Dermis microvascular lymphatic vessel endothelial cell (primary cell): ENCODE results near the gene CASP8AP2. TPM values are rescaled to one million over a fixed set of nuclear protein-coding genes. Genes with fewer than 3 reads are reported as not detected.
"Not testable (repeated sequence)": the region's sequence is repeated elsewhere in the genome, so short reads cannot be mapped to it uniquely, and the experiment has no call there.

ENCODE experiments used
- DNase-seq, 2 donors: peaks; one replicate each; pipeline versions ENCODE4 v3.0.0 to v3.0.0-alpha.2; 2010; ENCODE audit warnings: low read depth in 2 of 2
- total RNA-seq: library from RNA; depleted of rRNA; stranded (reverse); fragments of >200 nt; gene quantifications from 2 replicates; pipeline ENCODE4 v1.2.1, GENCODE V29; 2014

CASP8AP2 gene
- 8.7 and 10.0 TPM in 2 replicates for total RNA-seq

DNA sequence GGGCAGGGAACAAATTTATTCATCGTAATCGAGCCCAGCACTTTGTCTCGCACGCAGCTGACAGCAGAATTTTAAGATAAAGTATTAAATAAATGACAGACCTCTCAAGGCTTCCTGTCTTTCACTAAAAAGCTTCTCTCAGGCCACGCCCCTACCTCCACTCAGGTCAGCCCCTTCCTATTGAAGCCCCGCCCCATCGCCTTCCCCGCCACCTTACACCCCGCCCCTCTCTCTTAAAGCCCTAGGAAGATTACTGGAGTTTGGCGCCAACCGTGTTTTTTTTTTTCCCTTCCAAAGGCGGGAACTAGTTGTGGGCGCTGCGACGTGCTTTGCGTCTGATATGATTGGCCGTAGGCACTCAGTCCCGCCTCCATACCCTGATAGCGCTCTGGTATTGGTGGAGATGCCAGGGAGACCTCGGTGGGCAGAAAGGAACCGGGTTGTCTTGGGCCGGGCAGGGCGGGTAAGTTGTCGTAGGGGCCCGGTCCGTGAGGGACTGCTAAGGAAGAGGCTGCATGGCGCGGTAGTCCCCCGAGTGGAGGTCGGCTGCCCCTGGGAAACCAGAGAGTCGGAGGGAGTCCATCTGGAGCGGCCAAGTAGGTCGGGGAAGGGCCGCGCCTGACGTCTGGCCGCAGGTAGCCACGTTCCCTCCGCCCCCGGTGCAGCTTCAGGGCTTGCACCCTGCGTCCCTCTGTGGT is at the start of gene CASP8AP2:
CASP8AP2 (plus strand) TSS at position 409 of the 698 bp plus-strand sequence.
- peak; percentile 95 to 99 for DNase-seq

DNA sequence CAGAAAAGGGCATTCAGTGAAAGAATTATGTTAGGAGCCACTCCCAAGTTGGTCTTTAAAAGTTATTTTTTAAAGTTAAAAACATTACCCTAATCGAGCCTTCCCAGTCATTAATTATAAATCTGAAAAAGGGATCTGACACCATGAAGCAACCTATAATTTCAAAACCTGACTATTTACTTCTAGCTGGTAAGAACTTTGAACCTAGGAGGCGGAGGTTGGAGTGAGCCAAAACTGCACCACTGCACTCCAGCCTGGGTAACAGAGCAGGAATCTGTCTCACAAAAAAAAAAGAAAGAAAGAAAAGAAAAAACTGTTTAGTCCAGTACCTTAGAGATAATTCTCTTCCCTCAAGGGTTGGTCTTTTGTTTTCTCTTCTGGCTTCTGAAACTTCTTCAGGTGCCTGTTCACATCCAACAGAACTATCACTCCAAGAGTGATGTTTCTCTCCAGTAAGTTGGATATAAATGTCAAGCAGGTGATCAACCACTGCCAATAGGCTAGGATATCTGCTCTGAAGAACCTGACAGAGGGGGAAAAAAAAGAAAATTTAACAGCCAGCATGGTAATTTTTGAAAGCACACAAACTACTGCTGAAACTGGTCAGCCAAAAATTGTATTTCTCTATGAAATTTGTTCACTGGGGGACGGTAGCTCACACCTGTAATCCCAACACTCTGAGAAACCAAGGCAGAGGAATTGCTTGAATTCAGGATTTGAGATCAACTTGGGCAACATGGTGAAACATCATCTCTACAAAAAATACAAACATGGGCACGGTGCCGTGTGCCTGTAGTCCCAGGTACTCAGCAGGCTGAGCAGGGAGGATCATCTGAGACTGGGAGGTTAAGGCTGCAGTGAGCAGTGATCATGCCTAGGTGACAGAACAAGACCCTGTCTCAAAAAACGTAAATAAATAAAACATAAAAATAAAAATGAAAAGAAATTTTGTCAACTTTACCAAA is 48.3 kb upstream of the CASP8AP2 start:
- DNase-seq = no peak

DNA sequence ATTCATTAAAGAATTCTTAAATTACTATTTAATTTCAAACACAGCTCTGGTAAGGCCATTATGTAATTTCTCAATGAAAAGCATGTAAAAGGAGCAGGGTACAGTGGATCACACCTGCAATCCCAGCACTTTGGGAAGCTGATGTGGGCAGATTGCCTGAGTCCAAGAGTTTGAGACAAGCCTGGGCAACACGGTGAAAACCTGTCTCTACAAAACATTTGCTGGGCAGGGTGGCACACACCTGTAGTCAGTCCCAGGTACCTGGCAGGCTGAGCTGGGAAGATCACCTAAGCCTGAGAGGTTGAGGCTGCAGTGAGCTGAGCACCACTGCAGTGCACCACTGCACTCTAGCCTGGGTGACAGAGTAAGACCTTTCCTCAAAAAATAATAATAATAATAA is 47.5 kb upstream of the CASP8AP2 start:
- no peak for DNase-seq

DNA sequence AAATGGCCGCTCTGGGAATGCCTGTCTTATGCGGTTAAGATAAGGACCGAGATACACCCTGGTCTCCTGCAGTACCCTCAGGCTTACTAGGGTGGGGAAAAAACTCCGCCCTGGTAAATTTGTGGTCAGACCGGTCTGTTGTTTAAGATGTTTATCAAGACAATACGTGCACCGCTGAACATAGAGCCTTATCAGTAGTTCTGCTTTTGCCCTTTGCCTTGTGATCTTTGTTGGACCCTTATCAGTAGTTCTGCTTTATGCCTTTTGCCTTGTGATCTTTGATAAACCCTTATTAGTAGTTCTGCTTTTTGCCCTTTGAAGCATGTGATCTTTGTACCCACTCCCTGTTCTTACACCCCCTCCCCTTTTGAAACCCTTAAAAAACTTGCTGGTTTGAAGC is 46.4 kb upstream of the CASP8AP2 start:
- DNase-seq = not testable (repeated sequence)

DNA sequence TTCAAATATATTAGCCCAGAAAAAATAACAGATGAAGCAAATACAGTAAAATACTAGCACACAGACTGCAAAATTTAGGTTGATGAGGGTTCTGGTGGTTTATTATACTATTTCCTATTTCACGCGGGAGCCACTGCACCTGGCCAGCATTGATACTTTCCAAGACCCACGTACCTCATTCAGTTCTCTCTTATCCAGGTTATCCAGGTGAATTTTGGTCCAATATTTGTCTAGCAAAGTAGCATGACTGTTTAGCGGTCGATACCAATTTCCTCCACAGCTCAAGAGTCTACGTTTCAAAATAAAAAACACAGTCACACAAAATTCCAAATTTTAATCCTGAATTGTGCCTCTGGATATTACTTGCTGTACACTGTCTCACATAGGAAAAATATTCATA is 44.8 kb upstream of the CASP8AP2 start:
- DNase-seq = no peak

DNA sequence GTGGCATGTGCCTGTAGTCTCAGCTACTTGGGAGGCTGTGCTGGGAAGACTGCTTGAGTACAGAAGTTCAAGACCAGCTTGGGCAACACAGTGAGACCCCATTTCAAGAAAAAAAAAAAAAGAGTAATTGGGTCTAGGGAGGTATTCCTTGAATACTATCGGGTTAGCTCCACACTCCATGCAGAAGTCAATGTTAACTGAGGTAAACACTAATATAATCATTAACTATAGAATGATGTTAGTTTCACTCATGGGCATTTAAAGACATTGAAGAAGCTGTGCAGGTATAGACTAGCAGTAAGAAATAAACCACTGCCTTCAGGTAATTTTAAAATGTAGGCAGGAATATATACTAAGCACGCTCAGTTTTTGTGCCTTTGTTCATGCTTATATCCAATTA is 42.7 kb upstream of the CASP8AP2 start:
- DNase-seq = no peak

DNA sequence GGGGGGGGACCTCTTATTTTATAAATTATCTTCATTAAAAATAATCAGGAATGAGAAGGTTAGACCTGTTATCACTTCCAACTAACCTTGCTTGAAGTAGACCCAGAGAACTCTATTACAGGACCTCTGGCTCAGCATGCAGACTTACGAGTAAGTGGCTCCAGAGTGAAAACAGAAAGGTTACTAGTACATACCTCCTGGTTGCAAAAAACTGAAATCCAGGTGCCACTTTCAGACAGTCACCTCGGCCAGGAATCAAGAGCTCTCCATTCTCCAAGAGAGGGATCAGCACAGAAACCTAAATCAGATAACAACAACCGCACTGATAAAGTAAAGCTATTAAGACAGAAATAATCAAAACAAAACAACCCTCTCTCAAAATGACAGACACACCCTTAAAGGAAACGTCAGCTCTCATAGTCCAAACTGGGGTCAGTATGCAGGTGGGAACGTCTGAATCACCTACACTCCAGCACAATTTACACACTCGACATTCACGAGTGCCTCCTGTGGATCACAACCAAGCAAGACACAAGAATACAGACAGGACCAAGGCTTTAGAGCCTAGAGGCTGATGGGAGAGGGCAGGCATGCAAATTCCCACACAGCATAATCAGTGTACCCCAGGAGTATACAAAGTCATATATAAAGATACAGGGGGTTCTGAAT is 41.9 kb upstream of the CASP8AP2 start:
- no peak for DNase-seq

DNA sequence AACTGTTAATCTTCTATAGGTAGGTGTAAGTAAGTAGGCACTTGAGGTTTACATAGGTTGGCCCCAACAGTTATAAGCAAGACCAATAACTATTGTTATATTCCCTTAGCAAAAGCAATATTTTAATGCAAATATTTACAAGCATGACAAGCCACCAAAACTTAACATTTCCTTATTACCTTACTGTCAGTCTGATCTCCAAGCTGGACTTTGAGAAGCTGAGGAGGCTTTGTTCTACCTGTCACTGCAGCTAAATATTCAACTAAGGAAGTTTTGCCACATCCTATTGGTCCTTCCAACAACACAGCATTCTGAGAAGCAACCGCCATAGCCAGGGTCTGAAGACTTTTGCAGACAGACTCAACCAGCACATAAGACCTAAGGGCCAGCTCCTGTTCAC is 39.7 kb upstream of the CASP8AP2 start:
- no peak for DNase-seq

DNA sequence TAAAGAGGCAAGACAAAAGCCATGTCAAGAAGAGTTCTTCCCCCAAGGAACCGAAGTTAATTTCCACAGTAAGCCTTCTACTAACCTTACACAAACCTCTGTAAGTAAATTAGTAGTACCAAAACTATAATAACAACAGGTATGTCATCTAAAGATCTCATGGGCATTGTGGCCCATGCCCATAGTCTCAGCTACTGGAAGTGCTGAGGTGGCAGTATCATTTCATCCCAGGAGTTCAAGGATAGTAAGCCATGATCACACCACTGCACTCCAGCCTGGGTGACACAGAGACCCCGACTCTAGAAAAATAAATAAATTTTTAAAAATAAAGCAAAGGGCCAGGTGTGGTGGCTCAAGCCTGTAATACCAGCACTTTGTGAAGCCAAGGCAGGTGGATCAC is 39.3 kb upstream of the CASP8AP2 start:
- DNase-seq = no peak

DNA sequence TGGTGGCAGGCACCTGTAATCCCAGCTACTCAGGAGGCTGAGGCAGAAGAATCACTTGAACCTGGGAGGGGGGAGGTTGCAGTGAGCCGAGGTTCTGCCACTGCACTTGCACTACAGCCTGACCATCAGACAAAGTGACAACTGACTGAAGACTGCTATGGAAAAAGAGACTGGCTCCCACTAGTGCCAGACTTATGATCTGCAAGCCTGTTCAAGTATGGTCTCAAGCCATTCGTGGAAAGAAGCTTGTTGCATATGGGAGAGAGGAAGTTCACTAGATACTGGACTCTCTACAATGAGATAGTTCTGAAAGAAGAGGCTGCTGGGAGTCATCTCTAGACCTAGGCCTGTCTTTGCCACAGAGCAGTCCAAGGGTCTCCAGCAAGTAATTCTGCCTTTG is 36.8 kb upstream of the CASP8AP2 start:
- peak; percentile 46 to 62 for DNase-seq

DNA sequence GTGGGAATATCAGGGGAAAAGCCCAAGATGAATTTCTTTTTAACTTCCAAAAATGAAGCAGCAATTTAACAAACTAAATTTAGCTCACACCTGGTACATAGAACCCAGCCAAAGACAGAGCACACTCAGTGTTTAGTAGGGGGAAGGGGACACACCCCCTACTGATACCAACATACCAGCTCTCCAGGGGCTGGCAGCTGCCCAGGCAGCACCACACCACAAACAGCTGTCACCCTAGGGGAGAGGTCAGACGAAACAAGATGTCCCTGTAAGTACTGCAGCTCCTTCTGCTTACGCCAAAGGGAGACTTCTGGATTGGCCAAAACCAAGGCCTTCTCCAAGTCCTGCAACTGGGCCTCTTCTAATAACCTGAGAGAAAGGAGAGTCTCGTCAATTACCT is 36.1 kb upstream of the CASP8AP2 start:
- DNase-seq = no peak

DNA sequence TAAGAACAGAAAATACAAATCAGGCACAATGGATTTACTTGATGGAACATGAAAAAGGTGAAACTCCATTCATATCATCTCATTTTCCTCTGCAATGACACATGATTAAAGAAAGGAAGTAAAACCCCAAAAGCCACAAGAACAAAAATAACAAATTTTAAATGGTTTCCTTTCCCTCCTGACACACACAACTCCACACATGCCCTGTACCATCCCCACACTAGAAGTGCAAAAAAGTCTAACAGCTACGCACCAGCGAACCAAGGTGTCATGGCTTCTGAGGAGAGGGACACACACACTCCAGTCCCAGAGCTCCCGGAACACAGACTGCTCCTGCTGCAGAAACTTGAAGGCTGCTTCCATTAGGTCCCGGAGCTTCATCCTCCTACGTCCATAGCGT is 35.4 kb upstream of the CASP8AP2 start:
- no peak for DNase-seq

DNA sequence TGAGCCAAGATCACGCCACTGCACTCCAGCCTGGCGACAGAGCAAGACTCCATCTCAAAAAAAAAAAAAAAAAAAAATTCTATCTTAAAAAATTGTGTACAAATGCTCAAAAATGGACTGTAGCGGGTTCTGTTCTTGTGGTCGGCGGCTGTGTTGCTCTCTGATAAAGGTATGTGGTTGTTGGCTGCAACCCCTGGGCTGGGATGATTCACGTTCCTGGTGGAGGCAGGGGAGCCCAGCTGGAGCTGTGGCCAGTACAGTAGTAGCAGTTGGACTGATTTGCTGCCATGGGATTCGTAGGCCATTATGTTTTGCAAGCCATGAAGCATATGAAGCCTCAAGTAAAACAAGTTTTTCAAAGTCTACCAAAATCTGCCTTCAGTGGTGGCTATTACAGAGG is 32.4 kb upstream of the CASP8AP2 start:
- no peak for DNase-seq

DNA sequence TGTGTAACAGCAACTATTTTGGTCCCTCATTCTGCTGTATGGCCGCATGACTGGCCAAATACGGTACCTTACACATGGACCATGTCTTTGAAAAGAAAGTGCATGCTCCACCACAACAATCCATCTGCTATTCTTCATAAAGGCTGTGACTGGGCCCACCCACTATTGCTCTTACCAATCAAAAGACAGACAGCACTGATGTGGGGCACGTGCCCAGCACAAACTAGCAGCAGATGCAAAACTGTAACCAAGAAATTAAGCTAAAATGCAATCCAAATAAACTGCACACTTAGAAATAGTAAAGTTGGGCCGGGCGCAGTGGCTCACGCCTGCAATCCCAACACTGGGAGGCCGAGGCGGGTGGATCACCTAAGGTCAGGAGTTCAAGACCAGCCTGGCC is 30.6 kb upstream of the CASP8AP2 start:
- DNase-seq = no peak

DNA sequence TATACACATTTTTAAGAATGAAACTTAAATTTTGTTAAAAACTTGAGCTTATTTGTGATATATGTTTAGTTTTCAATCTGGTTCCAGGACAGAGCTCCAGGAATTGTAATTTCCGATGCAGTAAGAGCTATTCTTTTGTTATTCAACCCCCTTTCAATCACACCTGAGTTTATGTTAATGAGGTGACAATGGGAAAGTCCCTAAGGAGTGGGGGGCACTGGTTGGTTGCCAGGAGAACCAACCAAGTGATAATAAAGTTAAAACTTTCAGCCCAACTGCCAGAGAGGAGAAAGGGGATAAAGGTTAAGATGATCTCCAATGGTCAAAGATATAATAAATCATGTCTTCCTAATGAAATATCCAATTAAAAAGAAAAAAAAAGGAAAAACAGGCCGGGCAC is 29.9 kb upstream of the CASP8AP2 start:
- DNase-seq = no peak

DNA sequence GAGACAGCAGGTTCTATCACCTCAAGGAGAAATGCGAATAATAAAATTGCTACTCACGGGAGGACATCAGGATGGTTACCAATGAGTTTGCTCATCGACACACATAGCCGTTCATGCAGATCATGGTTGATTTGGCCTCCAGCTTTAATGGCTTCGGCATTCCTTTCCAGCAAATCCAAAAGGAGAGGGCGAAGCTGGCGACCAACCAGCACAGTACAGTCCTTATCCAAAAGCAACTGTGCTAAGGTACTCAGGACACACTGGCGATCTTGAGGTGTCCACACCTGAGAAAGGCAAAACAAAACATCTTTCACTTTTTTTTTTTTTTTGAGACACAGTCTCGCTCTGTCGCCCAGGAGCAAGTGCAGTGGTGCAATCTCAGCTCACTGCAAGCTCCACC is 26.4 kb upstream of the CASP8AP2 start:
- DNase-seq = no peak

DNA sequence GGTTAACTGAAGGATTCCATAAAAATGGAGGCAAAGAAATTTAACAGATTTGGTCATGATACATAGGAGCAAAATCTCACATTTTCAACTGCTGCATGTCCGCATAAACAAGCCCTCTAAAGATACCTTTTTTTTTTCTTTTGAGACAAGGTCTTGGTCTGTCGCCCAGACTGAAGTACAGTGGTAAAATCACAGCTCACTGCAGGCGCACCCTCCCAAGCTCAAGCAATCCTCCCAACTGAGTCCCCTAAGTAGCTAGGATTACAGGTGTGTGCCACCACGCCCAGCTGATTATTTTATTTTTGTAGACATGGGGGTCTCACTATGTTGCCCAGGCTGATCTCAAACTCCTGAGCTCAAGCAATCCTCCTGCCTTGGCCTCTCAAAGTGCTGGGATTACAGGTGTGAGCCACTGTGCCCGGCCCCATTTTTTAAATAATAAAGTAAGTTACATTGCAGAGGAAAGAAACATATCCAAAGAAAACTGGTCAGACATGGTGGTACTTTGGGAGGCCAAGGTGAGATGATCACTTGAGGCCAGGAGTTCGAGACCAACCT is 23.8 kb upstream of the CASP8AP2 start:
- no peak for DNase-seq

DNA sequence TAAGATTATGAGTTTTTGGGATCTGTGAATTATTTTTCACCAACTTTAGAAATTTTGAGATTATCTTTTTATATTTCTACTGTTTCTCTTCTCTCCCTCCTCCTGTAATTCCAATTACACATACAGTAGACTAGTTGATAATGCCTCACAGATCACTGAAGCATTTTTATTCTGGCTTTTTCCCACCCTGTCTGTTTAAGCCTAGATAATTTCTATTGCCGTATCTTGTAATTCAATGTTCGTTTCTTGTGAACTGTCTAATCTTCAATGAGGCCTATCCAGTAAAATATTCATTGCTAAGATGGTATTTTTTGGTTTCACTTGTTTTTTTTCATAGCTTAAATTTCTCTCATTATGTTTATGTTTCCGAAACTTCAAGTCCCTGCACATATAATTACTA is 22.1 kb upstream of the CASP8AP2 start:
- DNase-seq = no peak

DNA sequence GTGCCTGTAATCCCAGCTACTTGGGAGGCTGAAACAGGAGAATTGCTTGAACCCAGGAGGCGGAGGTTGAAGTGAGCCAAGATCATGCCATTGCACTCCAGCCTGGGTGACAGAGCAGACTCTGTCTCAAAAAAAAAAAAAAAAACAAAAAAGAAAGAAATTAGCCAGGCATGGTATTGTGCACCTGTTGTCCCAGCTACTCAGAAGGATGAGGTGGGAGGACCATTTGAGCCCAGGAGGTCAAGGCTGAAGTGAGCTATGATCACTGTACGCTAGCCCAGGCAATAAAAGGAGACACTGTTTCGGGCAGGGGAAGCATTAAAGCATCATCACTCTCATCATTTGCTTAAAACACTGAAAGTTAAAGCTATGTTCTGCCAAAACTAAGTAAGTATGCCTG is 16.3 kb upstream of the CASP8AP2 start:
- not testable (repeated sequence) for DNase-seq

DNA sequence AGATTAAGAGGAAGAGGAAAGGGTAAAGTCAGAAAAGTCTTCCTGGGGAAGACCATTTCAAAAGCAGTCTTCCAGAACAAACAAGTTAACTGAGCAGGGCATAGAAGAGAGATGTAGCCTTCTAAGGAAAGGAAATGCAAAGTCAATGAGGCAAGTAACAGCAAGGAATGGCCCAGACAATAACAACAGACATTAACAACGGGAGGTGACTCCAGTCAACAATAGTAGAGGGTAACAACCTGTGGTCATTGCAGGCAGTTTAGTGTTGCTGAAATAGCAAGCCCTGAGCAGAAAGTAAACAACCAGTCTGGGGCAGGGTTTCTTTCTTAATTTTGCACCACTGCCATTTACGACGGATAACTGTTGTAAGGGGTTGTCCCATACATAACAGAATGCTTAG is 12.2 kb upstream of the CASP8AP2 start:
- DNase-seq = peak in 1 of 2 donors; percentile 27

DNA sequence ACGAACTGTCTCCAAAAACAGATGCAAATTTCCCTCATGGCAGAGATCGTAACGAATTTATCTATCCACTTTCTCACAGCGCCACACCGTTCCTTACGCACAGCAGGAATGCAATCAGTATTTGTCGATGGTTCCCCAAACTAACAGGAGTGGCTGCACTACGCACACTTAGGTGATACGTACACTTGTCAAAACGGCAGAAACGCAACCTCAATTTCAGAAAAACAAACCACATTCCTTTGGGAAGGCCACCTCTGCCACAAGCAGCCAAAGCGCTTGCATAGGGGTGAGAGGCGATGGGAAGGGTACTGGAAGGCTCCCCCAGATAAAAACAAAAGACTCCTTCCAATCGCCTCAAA is 10.7 kb upstream of the CASP8AP2 start:
- peak; percentile 20 to 45 for DNase-seq
